Fibroblast of villous mesenchyme (primary cell): Measurements from ENCODE around the gene PXDN. TPM values are rescaled to one million over a fixed set of nuclear protein-coding genes. Genes with fewer than 3 reads are reported as not detected.
"Not testable (repeated sequence)": the region's sequence is repeated elsewhere in the genome, so short reads cannot be mapped to it uniquely, and the experiment has no call there.

Experiments
- DNase-seq: peaks from one replicate; pipeline ENCODE4 v3.0.0-alpha.2; 2010; ENCODE audit warnings: low read depth
- H3K4me3 ChIP-seq: 2 replicates; pipeline ENCODE4 v1.5.1; 2011; ENCODE audit warnings: low read depth, mild to moderate bottlenecking, low read length
- CTCF ChIP-seq: IDR thresholded peaks from 2 replicates; pipeline ENCODE4 v1.5.1; 2012; ENCODE audit warnings: low read depth, mild to moderate bottlenecking, low read length; ENCODE audit not compliant: insufficient read depth
- total RNA-seq: library from RNA; depleted of rRNA; stranded (reverse); fragments of >200 nt; gene quantifications from 2 replicates; pipeline ENCODE4 v1.2.3, GENCODE V29; 2012

The PXDN gene
- total RNA-seq, 1 donor = 296 TPM

- DNase-seq = peak; percentile 59
- H3K4me3 ChIP-seq = no peak overlapping the region
- TF ChIP-seq CTCF = no peak
Observed at GRCh38 chr2:1704631-1705556, 39.4 kb downstream of the PXDN start.

DNA sequence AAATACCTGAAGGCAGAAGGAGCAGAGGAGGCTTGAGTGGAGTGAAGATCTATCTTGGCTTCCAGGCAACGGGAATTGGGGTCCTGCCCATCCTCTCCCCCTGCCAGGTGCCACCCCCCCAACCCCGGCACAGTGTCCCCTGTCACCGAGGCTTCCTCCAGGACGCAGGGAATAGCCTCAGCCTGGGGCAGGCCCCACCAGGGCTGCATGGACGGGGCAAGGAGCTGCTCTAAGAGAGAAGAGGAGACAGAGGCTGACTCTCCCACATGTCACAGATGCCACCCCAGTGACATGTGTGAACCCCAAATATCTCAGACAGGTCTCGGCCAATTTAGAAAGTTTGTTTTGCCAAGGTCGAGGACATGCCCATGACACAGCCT, 42.1 kb downstream of the PXDN start:
- no peak for DNase-seq
- no peak overlapping the region for H3K4me3 ChIP-seq
- no peak for TF ChIP-seq CTCF

DNA sequence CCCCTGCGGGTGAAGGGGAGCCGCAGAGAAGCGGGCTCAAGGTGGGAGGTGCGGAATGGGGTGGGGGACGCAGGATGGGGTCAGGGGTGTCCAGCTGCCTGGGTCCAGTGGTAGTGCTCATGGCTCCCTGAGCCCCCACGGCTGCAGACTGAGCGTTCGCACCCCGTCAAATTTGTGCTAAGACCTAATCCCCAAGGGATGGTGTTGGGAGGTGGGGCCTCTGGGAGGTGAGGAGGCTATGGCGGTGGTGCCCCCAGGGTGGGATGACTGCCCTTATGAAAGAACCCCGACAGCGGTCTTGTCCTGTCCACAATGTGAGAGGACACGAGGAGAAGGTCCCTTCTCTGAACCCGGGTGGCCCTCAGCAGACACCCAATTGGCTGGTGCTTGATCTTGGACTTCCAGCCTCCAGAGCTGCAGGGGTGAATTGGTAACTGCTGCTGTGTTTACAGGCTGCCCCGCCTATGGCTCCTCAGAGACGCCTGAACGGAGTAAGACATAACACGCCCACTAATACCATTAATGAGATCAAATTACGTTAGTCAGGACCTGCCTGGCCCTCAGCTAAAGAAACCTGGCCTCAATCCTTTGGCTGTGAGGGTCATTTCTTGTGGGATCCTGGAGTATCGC, 42.6 kb downstream of the PXDN start:
- no peak for TF ChIP-seq CTCF
- no peak for DNase-seq
- H3K4me3 ChIP-seq = no peak overlapping the region

DNA sequence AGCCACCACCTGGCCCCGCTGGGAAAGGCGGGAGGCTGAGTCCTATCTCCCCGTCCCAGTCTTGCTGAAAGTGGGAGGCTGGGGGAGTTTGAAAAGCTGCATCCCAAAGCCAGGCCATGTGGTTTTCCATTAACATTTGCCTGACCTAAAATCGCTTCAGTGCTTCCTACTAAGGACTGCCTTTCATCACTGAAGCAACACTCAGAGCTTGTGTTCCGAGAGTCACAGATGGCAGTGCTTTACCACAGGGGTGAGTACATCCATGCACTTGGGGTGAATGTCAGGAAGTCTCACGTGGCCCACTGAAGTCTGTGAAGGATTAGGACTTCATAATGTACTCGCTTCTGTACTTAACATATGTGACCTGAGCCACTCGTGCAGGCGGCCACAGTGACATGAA, 43.3 kb downstream of the PXDN start:
- TF ChIP-seq CTCF = no peak
- no peak overlapping the region for H3K4me3 ChIP-seq
- DNase-seq = no peak

DNA sequence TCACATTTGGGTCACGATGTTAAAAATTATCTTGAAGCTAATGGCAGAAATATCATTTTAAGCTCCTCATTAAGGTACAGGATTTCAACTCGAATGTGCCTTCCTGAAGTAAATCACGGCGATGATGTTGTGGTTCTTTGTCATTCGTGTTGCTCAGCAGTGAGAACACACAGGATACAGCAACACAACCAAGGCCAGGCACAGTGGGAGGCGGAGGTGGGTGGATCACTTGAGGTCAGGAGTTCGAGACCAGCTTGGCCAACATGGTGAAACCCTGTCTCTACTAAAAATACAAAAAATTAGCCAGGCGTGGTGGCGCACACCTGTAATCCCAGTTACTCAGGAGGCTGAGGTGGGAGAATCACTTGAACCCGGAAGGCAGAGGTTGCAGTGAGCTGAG, 43.9 kb downstream of the PXDN start:
- not testable (repeated sequence) for DNase-seq

GRCh38 chr2:1698188-1698945, 45.9 kb downstream of the PXDN start:
- TF ChIP-seq CTCF = no peak
- no peak overlapping the region for H3K4me3 ChIP-seq
- no peak for DNase-seq

More for the DNA sequence above, 43.9 kb downstream of the PXDN start:
- H3K4me3 ChIP-seq = not testable (repeated sequence)

DNA sequence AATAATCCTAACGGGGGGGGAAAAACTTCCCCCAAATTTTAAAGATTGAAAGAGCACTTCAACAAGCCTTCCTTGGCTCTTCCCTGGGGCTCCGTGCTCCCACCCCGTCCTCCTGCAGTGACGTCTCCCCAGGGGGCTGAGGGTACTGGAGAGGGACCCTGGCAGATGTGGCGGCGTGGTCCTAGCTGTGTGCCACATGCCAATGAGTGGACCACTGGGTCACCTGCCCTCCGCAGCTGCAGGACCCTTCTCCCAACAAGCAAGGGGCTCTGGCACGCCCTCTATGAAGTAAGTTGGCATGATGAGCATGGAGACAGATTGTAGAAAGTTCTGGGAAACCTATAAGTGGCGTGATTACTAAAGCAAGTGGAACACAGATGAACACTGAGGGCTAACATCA, 46.7 kb downstream of the PXDN start:
- no peak for TF ChIP-seq CTCF
- no peak for DNase-seq
- H3K4me3 ChIP-seq = no peak overlapping the region
